Left ventricle myocardium superior (tissue), 1 donor: ENCODE data around the gene U2AF2. TPM values are rescaled to one million over a fixed set of nuclear protein-coding genes. Genes with fewer than 3 reads are reported as not detected.

Source experiments
- ATAC-seq: fragments of 200-7000 bp; cut with Tn5 transposase; one replicate; pipeline ENCODE4 v1.9.1; 2020; ENCODE audit warnings: mild to moderate bottlenecking, moderate library complexity
- DNase-seq: peaks from one replicate; pipeline ENCODE4 v3.0.0-alpha.2; 2020
- intact Hi-C: fragments of 100-400 bp; cut with micrococcal nuclease; formaldehyde crosslinking; loops from one replicate; pipeline ENCODE4 v1.11.0; 2022
- total RNA-seq: library from RNA; stranded (reverse); fragmentation: NEBNext Ultra II Directional; extraction: Animal tissue kit (Norgen Biotek cat#: 25700); gene quantifications from one replicate; pipeline ENCODE4 v1.2.1, GENCODE V29; 2021
- donor health status: DM: no; HTN: yes; CAD: no; lungs with severe emphysema.

Gene U2AF2
- total RNA-seq, 1 donor from 2014 or later = 79.9 TPM

DNA sequence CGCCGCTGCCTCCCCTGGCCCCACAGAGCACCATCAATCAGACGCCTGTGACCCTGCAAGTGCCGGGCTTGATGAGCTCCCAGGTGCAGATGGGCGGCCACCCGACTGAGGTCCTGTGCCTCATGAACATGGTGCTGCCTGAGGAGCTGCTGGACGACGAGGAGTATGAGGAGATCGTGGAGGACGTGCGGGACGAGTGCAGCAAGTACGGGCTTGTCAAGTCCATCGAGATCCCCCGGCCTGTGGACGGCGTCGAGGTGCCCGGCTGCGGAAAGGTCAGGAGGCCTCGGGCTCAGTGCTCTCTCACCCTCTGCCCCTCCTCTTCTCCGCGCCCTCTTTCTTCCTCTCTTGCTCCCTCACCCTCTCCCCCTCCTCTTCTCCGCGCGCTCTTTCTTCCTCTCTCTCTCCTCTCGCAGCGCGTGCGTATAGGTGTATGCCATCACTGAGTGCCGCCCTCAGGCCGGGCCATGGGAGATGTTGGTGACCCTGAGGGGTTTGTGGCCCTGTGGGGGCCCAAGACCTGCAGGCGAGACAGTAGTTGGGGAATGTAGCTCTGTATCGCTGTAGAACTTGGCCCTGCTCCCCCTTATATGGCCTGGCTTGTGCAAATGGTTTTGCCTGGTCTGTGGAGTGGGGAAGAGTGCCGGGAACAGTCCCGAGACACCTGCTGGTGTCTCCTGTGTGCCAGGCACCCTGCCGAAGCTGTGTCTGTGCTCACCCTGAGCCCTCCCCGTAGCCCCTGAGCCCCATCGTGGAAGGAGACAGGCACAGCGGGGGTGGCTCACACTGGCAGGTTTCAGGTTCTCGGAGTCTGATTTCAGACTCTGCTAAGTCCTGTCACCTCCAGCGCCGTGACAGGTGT is 14.8 kb downstream of the U2AF2 start:
- intact Hi-C loops = no loop called here

GRCh38 chr19:55670280-55671053 is 15.6 kb downstream of the U2AF2 start:
- ATAC-seq (no peak), DNase-seq (no peak)
- intact Hi-C loops = no loop called here

More for the DNA sequence above, 14.8 kb downstream of the U2AF2 start:
- ATAC-seq (no peak), DNase-seq (no peak)

- ATAC-seq (no peak), DNase-seq (no peak)
- intact Hi-C loops = no loop called here
Observed at GRCh38 chr19:55671054-55671378, 16.2 kb downstream of the U2AF2 start.

DNA sequence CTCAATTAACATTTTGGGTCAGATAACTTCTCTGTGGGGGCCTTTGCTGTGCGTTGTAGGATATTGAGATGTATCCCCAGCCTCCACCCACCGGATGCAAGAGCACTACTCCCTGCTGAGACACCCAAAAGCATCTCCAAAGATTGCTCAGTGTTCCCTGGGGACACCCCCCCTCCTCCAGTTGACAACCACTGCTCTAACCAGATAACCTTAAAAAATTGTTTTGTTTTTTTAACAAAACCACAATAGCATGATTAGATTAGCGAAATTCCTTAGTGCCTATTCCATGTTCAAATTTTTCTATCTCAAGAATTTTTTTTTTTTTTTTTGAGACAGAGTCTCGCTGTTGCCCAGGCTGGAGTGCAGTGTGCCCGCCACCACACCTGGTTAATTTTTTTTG is 17.6 kb downstream of the U2AF2 start:
- ATAC-seq (no peak), DNase-seq (no peak)
- intact Hi-C loops = no loop called here

DNA sequence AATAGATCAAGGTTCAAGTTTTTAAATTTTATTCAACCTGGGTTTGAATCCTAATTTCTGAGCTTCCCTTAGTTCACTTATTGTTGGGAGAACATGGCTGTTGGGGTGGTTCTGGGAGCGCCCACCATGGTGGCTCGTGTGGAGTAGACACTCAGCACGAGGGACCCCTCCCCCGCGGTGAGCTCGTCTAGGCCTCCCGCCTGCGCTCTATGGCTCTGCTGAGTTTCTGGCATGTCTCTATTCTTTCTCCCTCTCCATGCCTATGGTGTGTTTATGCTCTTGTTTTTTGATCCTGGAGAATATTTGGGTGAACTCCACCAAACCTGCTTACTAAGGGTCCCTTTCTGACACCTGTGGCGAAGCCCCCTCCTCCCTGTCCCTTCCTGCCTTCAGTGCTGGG is 18.6 kb downstream of the U2AF2 start:
- no peak for DNase-seq
- intact Hi-C loops = no loop called here

GRCh38 chr19:55673889-55674288 is 19.1 kb downstream of the U2AF2 start:
- intact Hi-C loops = no loop called here
- DNase-seq (no peak), ATAC-seq (no peak)

More for the DNA sequence above, 18.6 kb downstream of the U2AF2 start:
- no peak for ATAC-seq

GRCh38 chr19:55674459-55674840 is 19.6 kb downstream of the U2AF2 start:
- ATAC-seq (peak; percentile 0), DNase-seq (no peak)
- intact Hi-C loops = no loop called here

DNA sequence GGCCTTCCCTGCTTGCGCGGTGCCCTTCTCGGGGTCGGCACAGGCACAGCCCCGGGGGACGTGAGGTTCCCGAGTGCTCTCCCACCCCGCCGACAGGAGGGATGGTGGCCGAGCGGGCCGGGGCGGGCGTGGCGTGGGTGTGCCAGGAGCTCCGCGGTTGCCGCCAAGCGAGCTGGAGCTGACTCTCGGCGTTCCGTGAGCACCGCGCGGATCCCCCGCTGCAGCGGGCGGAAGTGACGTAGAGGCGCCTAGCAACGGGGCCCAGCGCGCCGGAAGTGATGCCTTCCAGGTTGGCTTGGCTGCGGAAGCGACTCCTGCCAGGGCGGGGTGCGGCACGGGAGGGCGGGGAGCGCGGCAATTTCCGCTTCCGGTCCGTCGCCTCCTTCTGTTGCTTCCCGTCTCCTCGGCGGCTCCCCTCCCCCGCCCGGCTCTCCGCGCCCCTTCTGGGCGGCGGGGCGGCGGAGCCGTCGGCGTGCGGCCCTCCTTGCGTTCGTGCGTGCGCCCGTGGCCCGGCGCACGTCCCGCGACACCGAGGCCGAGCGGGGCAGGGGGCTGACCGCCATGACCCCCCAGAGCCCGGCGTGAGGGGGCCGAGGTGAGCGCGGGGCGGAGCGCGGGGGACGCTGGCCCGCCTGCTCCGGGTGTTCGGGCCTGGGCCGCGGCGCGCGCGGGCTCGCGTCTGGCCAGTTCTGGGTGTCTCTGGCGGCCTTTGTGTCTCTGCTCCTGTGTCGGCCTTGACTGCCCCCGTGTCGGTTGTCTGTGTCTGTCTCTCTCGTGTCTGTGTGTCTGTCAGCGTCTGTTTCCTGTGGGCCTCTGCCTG is 20.2 kb downstream of the U2AF2 start, which contains the start of gene EPN1:
Gene EPN1, plus strand, starts transcription at position 386 of the 820 bp plus-strand sequence. CDS start 3,402 bp downstream, outside the sequence.
- ATAC-seq = peak; percentile 90
- DNase-seq = peak; percentile 98
- intact Hi-C loops = no loop called here

- intact Hi-C loops = no loop called here
- no peak for ATAC-seq
- DNase-seq = no peak
Observed at GRCh38 chr19:55675661-55676354, 21.0 kb downstream of the U2AF2 start.

DNA sequence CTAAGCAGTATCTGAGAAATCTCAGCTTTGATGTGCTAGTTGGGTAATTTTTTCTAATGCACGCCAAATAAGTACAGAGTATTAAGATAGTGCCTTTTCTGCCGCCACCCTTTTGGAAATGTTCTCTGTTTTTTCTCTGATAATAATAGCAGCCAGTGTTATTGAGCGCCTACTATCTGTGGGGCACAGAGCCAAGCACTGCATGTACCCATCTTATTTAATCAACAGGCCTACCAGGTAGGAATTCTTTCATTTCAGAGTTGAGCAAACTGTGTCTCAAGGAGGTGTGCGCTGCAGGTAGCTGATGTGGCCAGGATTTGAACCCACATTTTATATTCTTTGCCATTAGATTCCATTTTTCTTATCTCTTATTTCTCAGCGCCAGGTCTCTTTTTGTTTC is 21.5 kb downstream of the U2AF2 start:
- DNase-seq (peak; percentile 60), ATAC-seq (peak; percentile 12)
- intact Hi-C loops = no loop called here

GRCh38 chr19:55676889-55677505 is 22.2 kb downstream of the U2AF2 start:
- ATAC-seq (no peak), DNase-seq (no peak)
- intact Hi-C loops = no loop called here

DNA sequence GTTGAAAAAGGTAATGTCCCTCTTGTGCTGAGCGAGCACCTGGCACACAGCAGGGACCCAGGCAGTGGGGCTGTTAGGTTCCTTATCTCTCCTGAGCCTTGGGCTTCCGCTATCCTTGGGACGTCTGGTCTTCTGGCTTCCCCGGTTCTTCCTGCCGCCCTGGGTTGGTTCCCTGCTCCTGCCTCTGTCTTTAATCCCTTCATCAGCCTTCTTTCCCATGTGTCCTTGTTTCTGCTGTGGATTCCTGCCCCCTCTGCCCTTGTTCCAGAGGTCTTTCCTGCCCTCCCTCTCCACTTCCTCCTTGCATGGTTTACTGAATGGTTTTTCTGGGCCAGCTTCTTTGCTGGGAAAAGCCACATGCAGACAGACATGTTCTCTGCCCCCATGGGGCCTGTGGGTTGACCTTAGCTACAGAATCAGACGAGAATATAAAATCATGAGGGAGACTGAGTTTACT is 22.8 kb downstream of the U2AF2 start:
- intact Hi-C loops = no loop called here
- no peak for ATAC-seq
- DNase-seq = no peak

GRCh38 chr19:55678121-55678671 is 23.4 kb downstream of the U2AF2 start:
- intact Hi-C loops = no loop called here
- peak; percentile 63 for DNase-seq

GRCh38 chr19:55679343-55680257 is 24.8 kb downstream of the U2AF2 start:
- ATAC-seq (no peak), DNase-seq (no peak)
- intact Hi-C loops = no loop called here

More at GRCh38 chr19:55678121-55678671, 23.4 kb downstream of the U2AF2 start:
- peak; percentile 3 for ATAC-seq

GRCh38 chr19:55680339-55681130 is 25.7 kb downstream of the U2AF2 start:
- no peak for ATAC-seq
- intact Hi-C loops = no loop called here

More at GRCh38 chr19:55680339-55681130, 25.7 kb downstream of the U2AF2 start:
- no peak for DNase-seq
